ENCODE measurements around the gene THAP7. TPM values are rescaled to one million over a fixed set of nuclear protein-coding genes. Genes with fewer than 3 reads are reported as not detected.

The THAP7 gene
- total and polyA plus RNA-seq, 9 of the 15 experiments (the other 6 are each of a cell fraction or from before 2014, with no cell fraction given), result 7.9 to 263 (median 84.1) TPM

GRCh38 chr22:21014202-21014725 lies 12.3 kb upstream of the THAP7 start (continued):
- TF ChIP-seq ATF1 (CRISPR knock-in tag; IDR thresholded peaks at IDR 0.05), result no peak
- TF ChIP-seq ATF1 (tag; IDR thresholded peaks at IDR 0.05), result peak; percentile 98
- TF ChIP-seq RFX1 (IDR thresholded peaks at IDR 0.05), result no peak
- TF ChIP-seq JUND (IDR thresholded peaks at IDR 0.05; ENCODE audit: borderline replicate concordance, low read depth, low read length), result peak; percentile 74
- no peak; the same call in 1 of the 3 replicates for TF ChIP-seq JUND (tag; IDR thresholded peaks at IDR 0.05; ENCODE audit: borderline replicate concordance, low read depth, low read length)
- no peak for TF ChIP-seq RBM17 (IDR thresholded peaks at IDR 0.05; ENCODE audit: borderline replicate concordance, low read depth, low read length)
- TF ChIP-seq ZFP30 (CRISPR knock-in tag; IDR thresholded peaks at IDR 0.05; ENCODE audit: borderline replicate concordance), result no peak
- no peak; the same call in 1 of the 2 replicates for TF ChIP-seq ZKSCAN1 (IDR thresholded peaks at IDR 0.05; ENCODE audit: low read depth, low read length)
- TF ChIP-seq MEF2D (tag; conservative IDR thresholded peaks at IDR 0.05; ENCODE audit: low read depth), result no peak
- TF ChIP-seq MIER1 (IDR thresholded peaks at IDR 0.05; ENCODE audit: low read depth), result no peak
- peak; percentile 8 for TF ChIP-seq RBBP5 (IDR thresholded peaks at IDR 0.05; ENCODE audit: borderline replicate concordance, insufficient read depth, low read length, poor library complexity, severe bottlenecking)
- TF ChIP-seq ZNF311 (CRISPR knock-in tag; IDR thresholded peaks at IDR 0.05), result no peak
- TF ChIP-seq SP1 (CRISPR knock-in tag; IDR thresholded peaks at IDR 0.05), result no peak
- peak; percentile 100 for TF ChIP-seq SMAD4 (CRISPR knock-in tag; conservative IDR thresholded peaks at IDR 0.05)
- no peak for TF ChIP-seq COPS2 (conservative IDR thresholded peaks at IDR 0.05)
- TF ChIP-seq SNIP1 (IDR thresholded peaks at IDR 0.05; ENCODE audit: low read depth), result no peak
- peak; percentile 87 for TF ChIP-seq ZFPM2 (CRISPR knock-in tag; IDR thresholded peaks at IDR 0.05)
- TF ChIP-seq ZNF133 (CRISPR knock-in tag; IDR thresholded peaks at IDR 0.05), result peak; percentile 94
- TF ChIP-seq, protein P1, sequence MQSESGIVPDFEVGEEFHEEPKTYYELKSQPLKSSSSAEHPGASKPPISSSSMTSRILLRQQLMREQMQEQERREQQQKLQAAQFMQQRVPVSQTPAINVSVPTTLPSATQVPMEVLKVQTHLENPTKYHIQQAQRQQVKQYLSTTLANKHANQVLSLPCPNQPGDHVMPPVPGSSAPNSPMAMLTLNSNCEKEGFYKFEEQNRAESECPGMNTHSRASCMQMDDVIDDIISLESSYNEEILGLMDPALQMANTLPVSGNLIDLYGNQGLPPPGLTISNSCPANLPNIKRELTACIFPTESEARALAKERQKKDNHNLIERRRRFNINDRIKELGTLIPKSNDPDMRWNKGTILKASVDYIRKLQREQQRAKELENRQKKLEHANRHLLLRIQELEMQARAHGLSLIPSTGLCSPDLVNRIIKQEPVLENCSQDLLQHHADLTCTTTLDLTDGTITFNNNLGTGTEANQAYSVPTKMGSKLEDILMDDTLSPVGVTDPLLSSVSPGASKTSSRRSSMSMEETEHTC (IDR thresholded peaks at IDR 0.05), result no peak
- TF ChIP-seq CBFA2T3 (IDR thresholded peaks at IDR 0.05), result no peak
- TF ChIP-seq, protein P2, sequence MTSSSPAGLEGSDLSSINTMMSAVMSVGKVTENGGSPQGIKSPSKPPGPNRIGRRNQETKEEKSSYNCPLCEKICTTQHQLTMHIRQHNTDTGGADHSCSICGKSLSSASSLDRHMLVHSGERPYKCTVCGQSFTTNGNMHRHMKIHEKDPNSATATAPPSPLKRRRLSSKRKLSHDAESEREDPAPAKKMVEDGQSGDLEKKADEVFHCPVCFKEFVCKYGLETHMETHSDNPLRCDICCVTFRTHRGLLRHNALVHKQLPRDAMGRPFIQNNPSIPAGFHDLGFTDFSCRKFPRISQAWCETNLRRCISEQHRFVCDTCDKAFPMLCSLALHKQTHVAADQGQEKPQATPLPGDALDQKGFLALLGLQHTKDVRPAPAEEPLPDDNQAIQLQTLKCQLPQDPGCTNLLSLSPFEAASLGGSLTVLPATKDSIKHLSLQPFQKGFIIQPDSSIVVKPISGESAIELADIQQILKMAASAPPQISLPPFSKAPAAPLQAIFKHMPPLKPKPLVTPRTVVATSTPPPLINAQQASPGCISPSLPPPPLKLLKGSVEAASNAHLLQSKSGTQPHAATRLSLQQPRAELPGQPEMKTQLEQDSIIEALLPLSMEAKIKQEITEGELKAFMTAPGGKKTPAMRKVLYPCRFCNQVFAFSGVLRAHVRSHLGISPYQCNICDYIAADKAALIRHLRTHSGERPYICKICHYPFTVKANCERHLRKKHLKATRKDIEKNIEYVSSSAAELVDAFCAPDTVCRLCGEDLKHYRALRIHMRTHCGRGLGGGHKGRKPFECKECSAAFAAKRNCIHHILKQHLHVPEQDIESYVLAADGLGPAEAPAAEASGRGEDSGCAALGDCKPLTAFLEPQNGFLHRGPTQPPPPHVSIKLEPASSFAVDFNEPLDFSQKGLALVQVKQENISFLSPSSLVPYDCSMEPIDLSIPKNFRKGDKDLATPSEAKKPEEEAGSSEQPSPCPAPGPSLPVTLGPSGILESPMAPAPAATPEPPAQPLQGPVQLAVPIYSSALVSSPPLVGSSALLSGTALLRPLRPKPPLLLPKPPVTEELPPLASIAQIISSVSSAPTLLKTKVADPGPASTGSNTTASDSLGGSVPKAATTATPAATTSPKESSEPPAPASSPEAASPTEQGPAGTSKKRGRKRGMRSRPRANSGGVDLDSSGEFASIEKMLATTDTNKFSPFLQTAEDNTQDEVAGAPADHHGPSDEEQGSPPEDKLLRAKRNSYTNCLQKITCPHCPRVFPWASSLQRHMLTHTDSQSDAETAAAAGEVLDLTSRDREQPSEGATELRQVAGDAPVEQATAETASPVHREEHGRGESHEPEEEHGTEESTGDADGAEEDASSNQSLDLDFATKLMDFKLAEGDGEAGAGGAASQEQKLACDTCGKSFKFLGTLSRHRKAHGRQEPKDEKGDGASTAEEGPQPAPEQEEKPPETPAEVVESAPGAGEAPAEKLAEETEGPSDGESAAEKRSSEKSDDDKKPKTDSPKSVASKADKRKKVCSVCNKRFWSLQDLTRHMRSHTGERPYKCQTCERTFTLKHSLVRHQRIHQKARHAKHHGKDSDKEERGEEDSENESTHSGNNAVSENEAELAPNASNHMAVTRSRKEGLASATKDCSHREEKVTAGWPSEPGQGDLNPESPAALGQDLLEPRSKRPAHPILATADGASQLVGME (CRISPR knock-in tag; IDR thresholded peaks at IDR 0.05), result peak; percentile 100
- TF ChIP-seq SRSF3 (IDR thresholded peaks at IDR 0.05; ENCODE audit: insufficient read depth, low read length), result no peak
- TF ChIP-seq NFXL1 (CRISPR knock-in tag; IDR thresholded peaks at IDR 0.05), result peak; percentile 17; the same call in 1 of the 2 replicates
- TF ChIP-seq JUN (IDR thresholded peaks at IDR 0.05; ENCODE audit: borderline replicate concordance, low read depth, low read length), result 0 out of 2 replicates have a peak, but pooled peaks have one; percentile 30
- no peak for TF ChIP-seq JUN (CRISPR knock-in tag; IDR thresholded peaks at IDR 0.05; ENCODE audit: borderline replicate concordance)
